ENCODE results near the gene MBD6.

- TF ChIP-seq CTCF (IDR thresholded peaks at IDR 0.05; ENCODE audit: insufficient read depth, low read length, poor library complexity, severe bottlenecking), result no peak
- TF ChIP-seq EZH2phosphoT487 (conservative IDR thresholded peaks at IDR 0.05; ENCODE audit: low read length), result no peak
Observed at GRCh38 chr12:57511588-57512325, 10.9 kb upstream of the MBD6 start.

Data from SU-DHL-6 (cell line).